DND-41 (cell line): ENCODE results near the gene DNAI4.
"Not testable (repeated sequence)": the region's sequence is repeated elsewhere in the genome, so short reads cannot be mapped to it uniquely, and the experiment has no call there.

ENCODE experiments used
- ATAC-seq: fragments of 200-7000 bp; cut with Tn5 transposase; 3 replicates; pipeline ENCODE4 v1.9.1; 2021; ENCODE audit warnings: low read depth; ENCODE audit not compliant: insufficient read depth
- DNase-seq: peaks from one replicate; pipeline ENCODE4 v3.0.0-alpha.2; 2020
- H2AFZ ChIP-seq: 2 replicates; pipeline ENCODE4 v1.6.0; 2012; ENCODE audit warnings: low read depth, low read length
- H3K27ac ChIP-seq: 2 replicates; pipeline ENCODE4 v1.5.1; 2012; ENCODE audit warnings: low read length, inconsistent platforms
- H3K27me3 ChIP-seq: fragments of 200-600 bp; sonication (generic); 2 replicates; pipeline ENCODE4 v1.6.0; 2012; ENCODE audit warnings: low read length, mild to moderate bottlenecking, inconsistent platforms; ENCODE audit not compliant: insufficient read depth, poor library complexity
- H3K36me3 ChIP-seq: 2 replicates; pipeline ENCODE4 v1.5.1; 2012; ENCODE audit warnings: low read length, inconsistent platforms; ENCODE audit not compliant: insufficient read depth
- H3K4me1 ChIP-seq: 2 replicates; pipeline ENCODE4 v1.5.1; 2012; ENCODE audit warnings: mild to moderate bottlenecking, low read length; ENCODE audit not compliant: insufficient read depth
- H3K4me2 ChIP-seq: 2 replicates; pipeline ENCODE4 v1.6.0; 2012; ENCODE audit warnings: mild to moderate bottlenecking, moderate library complexity, low read length, inconsistent platforms; ENCODE audit not compliant: insufficient read depth
- H3K4me3 ChIP-seq, 2 experiments: fragments of 200-600 bp in 1 of 2; shearing (Covaris generic) in 1 of 2; 2 replicates each; pipeline ENCODE4 v1.5.1; 2012 to 2016; ENCODE audit warnings: inconsistent platforms in 2 of 2, low read length in 2 of 2, mild to moderate bottlenecking in 2 of 2, low read depth in 1 of 2, moderate library complexity in 1 of 2
- H3K79me2 ChIP-seq: 2 replicates; pipeline ENCODE4 v1.6.0; 2012; ENCODE audit warnings: low read length, inconsistent platforms; ENCODE audit not compliant: insufficient read depth
- H3K9ac ChIP-seq: 2 replicates; pipeline ENCODE4 v1.6.0; 2012; ENCODE audit warnings: low read depth, mild to moderate bottlenecking, inconsistent platforms, low read length, moderate library complexity
- H3K9me3 ChIP-seq: 2 replicates; pipeline ENCODE4 v1.5.1; 2012; ENCODE audit warnings: low read length, moderate library complexity, mild to moderate bottlenecking, inconsistent platforms; ENCODE audit not compliant: insufficient read depth, severe bottlenecking
- H4K20me1 ChIP-seq: 2 replicates; pipeline ENCODE4 v1.6.0; 2012; ENCODE audit warnings: low read length; ENCODE audit not compliant: insufficient read depth
- EZH2 ChIP-seq: IDR thresholded peaks from 3 replicates; pipeline ENCODE4 v1.6.1; 2012; ENCODE audit warnings: borderline replicate concordance, low read depth, mild to moderate bottlenecking, moderate library complexity, low read length, inconsistent platforms; ENCODE audit not compliant: severe bottlenecking
- TF ChIP-seq, protein P1 (sequence below): IDR thresholded peaks from 2 replicates; pipeline ENCODE4 v1.5.1; 2012; ENCODE audit warnings: borderline replicate concordance, low read length, moderate library complexity, mild to moderate bottlenecking; ENCODE audit not compliant: poor library complexity, severe bottlenecking; ENCODE audit errors: extremely low read depth

Gene DNAI4

DNA sequence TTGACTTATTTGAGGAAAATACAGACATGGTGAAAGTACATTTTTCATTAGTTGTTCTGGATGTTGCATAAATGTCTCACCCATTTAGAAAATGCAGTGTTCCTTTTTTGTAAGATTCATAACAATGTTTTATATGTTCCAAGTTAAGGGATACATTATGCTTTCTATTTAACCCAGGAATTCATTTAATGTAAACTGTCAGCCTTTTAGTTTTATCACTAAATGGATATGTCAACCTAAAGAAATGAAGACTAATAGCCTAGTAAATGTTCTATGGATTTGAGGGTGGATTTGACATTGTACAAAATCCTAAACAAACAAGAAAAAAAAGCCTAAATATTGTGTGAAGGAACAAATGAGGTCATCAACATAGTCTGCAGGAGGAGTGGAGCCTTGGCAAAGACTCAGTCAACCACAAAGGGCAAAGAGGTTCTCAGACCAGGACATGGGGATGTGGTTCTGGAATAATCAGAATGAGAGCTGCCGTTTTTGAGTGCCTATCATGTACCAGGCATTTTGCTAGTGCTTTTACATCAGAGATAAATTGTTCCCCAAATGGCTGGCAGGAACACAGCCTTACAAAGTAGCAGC, 114.8 kb downstream of the DNAI4 start:
- Histone ChIP-seq H3K27me3 (no peaks in the 10 kb centered on the region), H3K9me3 (no peaks in the 10 kb centered on the region), H3K4me2 (no peak overlapping the region), H4K20me1 (no peaks in the 10 kb centered on the region), H3K36me3 (no peaks in the 10 kb centered on the region), H3K27ac (no peak overlapping the region), H3K4me3 (no peak overlapping the region), H3K4me1 (no peaks in the 10 kb centered on the region), H3K79me2 (no peaks in the 10 kb centered on the region), H2AFZ (no peak overlapping the region; the same call in 1 of the 2 replicates), H3K9ac (no peak overlapping the region)
- DNase-seq (no peak), ATAC-seq (no peak)
- TF ChIP-seq EZH2: no peak
- TF ChIP-seq, protein P1, sequence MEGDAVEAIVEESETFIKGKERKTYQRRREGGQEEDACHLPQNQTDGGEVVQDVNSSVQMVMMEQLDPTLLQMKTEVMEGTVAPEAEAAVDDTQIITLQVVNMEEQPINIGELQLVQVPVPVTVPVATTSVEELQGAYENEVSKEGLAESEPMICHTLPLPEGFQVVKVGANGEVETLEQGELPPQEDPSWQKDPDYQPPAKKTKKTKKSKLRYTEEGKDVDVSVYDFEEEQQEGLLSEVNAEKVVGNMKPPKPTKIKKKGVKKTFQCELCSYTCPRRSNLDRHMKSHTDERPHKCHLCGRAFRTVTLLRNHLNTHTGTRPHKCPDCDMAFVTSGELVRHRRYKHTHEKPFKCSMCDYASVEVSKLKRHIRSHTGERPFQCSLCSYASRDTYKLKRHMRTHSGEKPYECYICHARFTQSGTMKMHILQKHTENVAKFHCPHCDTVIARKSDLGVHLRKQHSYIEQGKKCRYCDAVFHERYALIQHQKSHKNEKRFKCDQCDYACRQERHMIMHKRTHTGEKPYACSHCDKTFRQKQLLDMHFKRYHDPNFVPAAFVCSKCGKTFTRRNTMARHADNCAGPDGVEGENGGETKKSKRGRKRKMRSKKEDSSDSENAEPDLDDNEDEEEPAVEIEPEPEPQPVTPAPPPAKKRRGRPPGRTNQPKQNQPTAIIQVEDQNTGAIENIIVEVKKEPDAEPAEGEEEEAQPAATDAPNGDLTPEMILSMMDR: no peak

DNA sequence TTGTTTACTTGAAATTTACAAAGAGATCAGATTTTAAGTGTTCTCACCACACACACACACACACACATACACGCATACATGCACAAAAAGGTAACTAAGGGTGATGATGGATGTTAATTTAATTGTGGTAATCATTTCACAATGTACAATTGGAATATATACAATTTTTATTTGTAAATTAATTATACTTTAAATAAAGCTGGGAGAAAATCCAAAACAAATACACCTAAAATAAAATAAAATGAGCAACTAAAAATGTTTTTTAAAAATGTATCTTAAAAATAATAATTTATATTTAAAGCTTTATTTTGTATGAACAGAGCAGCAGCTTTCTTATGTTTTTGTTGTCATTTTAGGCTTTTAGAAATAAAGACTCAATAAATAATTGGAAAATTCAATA, 115.4 kb downstream of the DNAI4 start:
- ATAC-seq: no peak

DNA sequence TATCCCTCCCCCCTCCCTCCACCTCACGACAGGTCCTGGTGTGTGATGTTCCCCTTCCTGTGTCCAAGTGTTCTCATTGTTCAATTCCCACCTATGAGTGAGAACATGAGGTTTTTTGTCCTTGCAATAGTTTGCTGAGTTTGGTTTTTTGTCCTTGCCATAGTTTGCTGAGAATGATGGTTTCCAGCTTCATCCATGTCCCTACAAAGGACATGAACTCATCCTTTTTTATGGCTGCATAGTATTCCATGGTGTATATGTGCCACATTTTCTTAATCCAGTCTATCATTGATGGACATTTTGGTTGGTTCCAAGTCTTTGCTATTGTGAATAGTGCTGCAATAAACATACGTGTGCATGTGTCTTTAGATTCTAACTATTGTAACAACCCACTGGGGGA, 128.8 kb downstream of the DNAI4 start:
- H3K9me3 ChIP-seq, H4K20me1 ChIP-seq, H3K36me3 ChIP-seq, DNase-seq, ATAC-seq, H3K4me3 ChIP-seq, H2AFZ ChIP-seq, H3K4me1 ChIP-seq, H3K9ac ChIP-seq, H3K79me2 ChIP-seq, H3K27ac ChIP-seq, H3K4me2 ChIP-seq, H3K27me3 ChIP-seq: not testable (repeated sequence)

More for the DNA sequence above, 115.4 kb downstream of the DNAI4 start:
- Histone ChIP-seq H3K9ac (no peak overlapping the region), H3K4me1 (no peaks in the 10 kb centered on the region), H2AFZ (no peak overlapping the region), H3K9me3 (no peaks in the 10 kb centered on the region), H3K79me2 (no peaks in the 10 kb centered on the region), H3K4me2 (no peak overlapping the region), H3K4me3 (no peak overlapping the region), H3K27me3 (no peaks in the 10 kb centered on the region), H4K20me1 (no peaks in the 10 kb centered on the region), H3K36me3 (no peaks in the 10 kb centered on the region), H3K27ac (no peak overlapping the region)
- no peak for DNase-seq
- TF ChIP-seq, protein P1: no peak
- no peak for TF ChIP-seq EZH2

DNA sequence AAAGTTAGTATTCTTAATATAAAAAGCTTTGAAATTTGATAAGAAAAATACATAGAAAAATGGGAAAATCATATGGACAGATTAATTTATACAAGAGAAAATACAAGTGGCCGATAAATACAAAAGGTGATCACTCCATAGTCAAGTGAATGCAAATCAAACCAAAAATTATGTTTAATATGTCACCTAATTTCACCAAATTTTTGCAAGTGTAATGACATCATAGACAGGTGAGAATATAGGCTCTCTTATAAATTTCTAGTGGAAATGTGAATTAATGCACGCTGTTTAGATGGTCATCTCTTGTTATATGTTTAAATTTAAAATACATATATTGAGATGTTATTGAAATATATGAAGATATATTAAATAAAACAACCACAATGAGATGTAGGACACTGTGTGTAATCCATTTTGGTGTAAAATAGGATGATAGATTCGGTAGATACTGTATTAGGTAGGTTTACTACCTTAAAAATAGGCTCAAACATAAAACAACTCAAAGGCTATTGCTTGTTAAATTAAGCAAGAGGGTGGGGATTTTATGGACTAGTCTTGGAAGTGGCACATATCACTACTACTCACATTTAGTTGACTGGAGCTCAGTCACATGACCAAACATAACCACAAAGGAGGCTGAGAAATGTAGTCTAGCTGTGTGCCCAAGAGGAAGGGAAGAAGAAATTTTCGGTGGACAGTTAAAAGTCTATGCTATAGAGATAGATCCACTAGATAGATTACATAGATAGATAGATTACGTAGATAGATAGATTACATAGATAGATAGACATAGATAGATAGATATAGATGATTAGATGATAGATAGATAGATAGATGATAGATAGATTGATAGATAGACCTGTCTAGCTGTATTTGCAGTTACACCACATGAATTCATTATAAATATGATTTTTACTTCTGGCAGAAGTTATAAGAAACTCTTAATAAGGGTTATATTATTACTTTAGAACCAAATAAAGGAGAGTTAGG, 132.7 kb downstream of the DNAI4 start:
- Histone ChIP-seq H3K9me3 (no peaks in the 10 kb centered on the region), H3K27me3 (no peaks in the 10 kb centered on the region), H3K4me3 (no peak overlapping the region), H4K20me1 (no peaks in the 10 kb centered on the region), H3K4me1 (peaks cover 17% of the 10 kb centered on the region), H2AFZ (no peak overlapping the region), H3K27ac (no peak overlapping the region), H3K79me2 (no peaks in the 10 kb centered on the region), H3K4me2 (no peak overlapping the region), H3K36me3 (no peaks in the 10 kb centered on the region), H3K9ac (no peak overlapping the region)
- TF ChIP-seq, protein P1: no peak
- no peak for TF ChIP-seq EZH2
- ATAC-seq (0 out of 3 replicates have a peak, but pooled peaks have one; percentile 37), DNase-seq (no peak)
